HepG2 (cell line): ENCODE measurements around the gene GRAMD4. TPM values are rescaled to one million over a fixed set of nuclear protein-coding genes. Genes with fewer than 3 reads are reported as not detected.

Experiments used
- DR1 ChIP-seq: sonication (generic); formaldehyde crosslinking; IDR thresholded peaks from 2 replicates; pipeline ENCODE4 v1.8.0; 2021; ENCODE audit warnings: mild to moderate bottlenecking, missing genetic modification reagents, inconsistent platforms
- E2F5 ChIP-seq: sonication (generic); formaldehyde crosslinking; conservative IDR thresholded peaks from 2 replicates; pipeline ENCODE4 v1.4.0; 2020; ENCODE audit warnings: missing genetic modification reagents
- FOXO1 ChIP-seq: sonication (generic); formaldehyde crosslinking; IDR thresholded peaks from 2 replicates; pipeline ENCODE4 v1.4.0; 2020; ENCODE audit warnings: missing genetic modification reagents
- JUND ChIP-seq: sonication (generic); formaldehyde crosslinking; IDR thresholded peaks from 2 replicates; pipeline ENCODE4 v1.8.0; 2022; ENCODE audit warnings: mild to moderate bottlenecking, missing genetic modification reagents
- KLF9 ChIP-seq: IDR thresholded peaks from 2 replicates; pipeline ENCODE4 v1.6.1; 2016; ENCODE audit warnings: low read depth
- MTA3 ChIP-seq: sonication (generic); formaldehyde crosslinking; IDR thresholded peaks from 2 replicates; pipeline ENCODE4 v1.4.0; 2020; ENCODE audit warnings: missing genetic modification reagents
- POGZ ChIP-seq: sonication (generic); formaldehyde crosslinking; IDR thresholded peaks from 2 replicates; pipeline ENCODE4 v1.4.0; 2020; ENCODE audit warnings: mild to moderate bottlenecking, missing genetic modification reagents
- RARA ChIP-seq: IDR thresholded peaks from 2 replicates; pipeline ENCODE4 v1.6.1; 2016; ENCODE audit warnings: missing genetic modification reagents, missing compliant biosample characterization
- SALL2 ChIP-seq: sonication (generic); formaldehyde crosslinking; IDR thresholded peaks from 2 replicates; pipeline ENCODE4 v1.8.1; 2023; ENCODE audit warnings: mild to moderate bottlenecking, missing genetic modification reagents, inconsistent platforms
- TMF1 ChIP-seq: sonication (generic); formaldehyde crosslinking; IDR thresholded peaks from 2 replicates; pipeline ENCODE4 v1.8.1; 2022; ENCODE audit warnings: low read depth, missing genetic modification reagents
- TOPORS ChIP-seq: sonication (generic); formaldehyde crosslinking; IDR thresholded peaks from 2 replicates; pipeline ENCODE4 v1.8.0; 2023; ENCODE audit warnings: mild to moderate bottlenecking, missing genetic modification reagents
- U2AF1 ChIP-seq: fragments of 200-400 bp; formaldehyde crosslinking; optimal IDR thresholded peaks from 2 replicates; pipeline ENCODE3; 2017; ENCODE audit warnings: mild to moderate bottlenecking, low read depth, low read length
- ZFP90 ChIP-seq: sonication (generic); formaldehyde crosslinking; IDR thresholded peaks from 2 replicates; pipeline ENCODE4 v1.8.0; 2022; ENCODE audit warnings: missing genetic modification reagents, mild to moderate bottlenecking, inconsistent platforms, borderline replicate concordance
- ZNF781 ChIP-seq: sonication (generic); formaldehyde crosslinking; IDR thresholded peaks from 2 replicates; pipeline ENCODE4 v1.5.1; 2020; ENCODE audit warnings: borderline replicate concordance, mild to moderate bottlenecking, missing genetic modification reagents; ENCODE audit errors: not compliant biosample characterization
- ZSCAN21 ChIP-seq: sonication (generic); formaldehyde crosslinking; IDR thresholded peaks from 2 replicates; pipeline ENCODE4 v1.8.0; 2022; ENCODE audit warnings: mild to moderate bottlenecking, missing genetic modification reagents, moderate library complexity, borderline replicate concordance
- ZSCAN30 ChIP-seq: sonication (generic); formaldehyde crosslinking; IDR thresholded peaks from 2 replicates; pipeline ENCODE4 v1.5.0; 2020; ENCODE audit warnings: mild to moderate bottlenecking, missing genetic modification reagents
- polyA plus RNA-seq, 8 experiments: library from polyadenylated mRNA; depleted of rRNA in 3 of 8; stranded (reverse) in 7 of 8; unstranded in 1 of 8; fragments of >200 nt; fragmentation: Illumina TruSeq in 4 of 8; extraction: Trizol in 4 of 8; gene quantifications; 2 replicates each; pipeline versions ENCODE4 v1.2.1 to v1.2.3, GENCODE V29; 2011 to 2016; ENCODE audit warnings: low read depth in 4 of 8, missing spikeins in 1 of 8, mixed read lengths in 1 of 8; ENCODE audit not compliant: insufficient read depth in 1 of 8
- total RNA-seq, 5 experiments: library from RNA; depleted of rRNA; stranded (reverse); fragments of >200 nt; fragmentation: Illumina TruSeq; extraction: Trizol; gene quantifications; 2 replicates each; pipeline ENCODE4 v1.2.3, GENCODE V29; 2016; ENCODE audit warnings: low read depth in 1 of 5
- TF ChIP-seq, protein P1 (sequence below): sonication (generic); formaldehyde crosslinking; IDR thresholded peaks from 2 replicates; pipeline ENCODE4 v1.5.0; 2020; ENCODE audit warnings: mild to moderate bottlenecking, missing genetic modification reagents
- TF ChIP-seq, protein P2 (sequence below): sonication (generic); formaldehyde crosslinking; IDR thresholded peaks from 2 replicates; pipeline ENCODE4 v1.5.0; 2020; ENCODE audit warnings: missing genetic modification reagents
- TF ChIP-seq, protein P3 (sequence below): sonication (generic); formaldehyde crosslinking; IDR thresholded peaks from 2 replicates; pipeline ENCODE4 v1.8.0; 2022; ENCODE audit warnings: mild to moderate bottlenecking, missing genetic modification reagents, moderate library complexity
- TF ChIP-seq, protein P4 (sequence below): IDR thresholded peaks from 2 replicates; pipeline ENCODE4 v1.6.1; 2016; ENCODE audit warnings: low read depth, missing genetic modification reagents, missing compliant biosample characterization

GRAMD4 gene
- total and polyA plus RNA-seq, 2 of the 13 experiments (the other 11 are each of a cell fraction or from before 2014, with no cell fraction given): 15.2 to 15.7 TPM

- TF ChIP-seq, protein P1, sequence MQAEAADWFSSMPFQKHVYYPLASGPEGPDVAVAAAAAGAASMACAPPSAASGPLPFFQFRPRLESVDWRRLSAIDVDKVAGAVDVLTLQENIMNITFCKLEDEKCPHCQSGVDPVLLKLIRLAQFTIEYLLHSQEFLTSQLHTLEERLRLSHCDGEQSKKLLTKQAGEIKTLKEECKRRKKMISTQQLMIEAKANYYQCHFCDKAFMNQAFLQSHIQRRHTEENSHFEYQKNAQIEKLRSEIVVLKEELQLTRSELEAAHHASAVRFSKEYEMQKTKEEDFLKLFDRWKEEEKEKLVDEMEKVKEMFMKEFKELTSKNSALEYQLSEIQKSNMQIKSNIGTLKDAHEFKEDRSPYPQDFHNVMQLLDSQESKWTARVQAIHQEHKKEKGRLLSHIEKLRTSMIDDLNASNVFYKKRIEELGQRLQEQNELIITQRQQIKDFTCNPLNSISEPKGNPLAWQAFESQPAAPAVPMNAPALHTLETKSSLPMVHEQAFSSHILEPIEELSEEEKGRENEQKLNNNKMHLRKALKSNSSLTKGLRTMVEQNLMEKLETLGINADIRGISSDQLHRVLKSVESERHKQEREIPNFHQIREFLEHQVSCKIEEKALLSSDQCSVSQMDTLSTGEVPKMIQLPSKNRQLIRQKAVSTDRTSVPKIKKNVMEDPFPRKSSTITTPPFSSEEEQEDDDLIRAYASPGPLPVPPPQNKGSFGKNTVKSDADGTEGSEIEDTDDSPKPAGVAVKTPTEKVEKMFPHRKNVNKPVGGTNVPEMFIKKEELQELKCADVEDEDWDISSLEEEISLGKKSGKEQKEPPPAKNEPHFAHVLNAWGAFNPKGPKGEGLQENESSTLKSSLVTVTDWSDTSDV (CRISPR knock-in tag): no peak
- TF ChIP-seq, protein P2, sequence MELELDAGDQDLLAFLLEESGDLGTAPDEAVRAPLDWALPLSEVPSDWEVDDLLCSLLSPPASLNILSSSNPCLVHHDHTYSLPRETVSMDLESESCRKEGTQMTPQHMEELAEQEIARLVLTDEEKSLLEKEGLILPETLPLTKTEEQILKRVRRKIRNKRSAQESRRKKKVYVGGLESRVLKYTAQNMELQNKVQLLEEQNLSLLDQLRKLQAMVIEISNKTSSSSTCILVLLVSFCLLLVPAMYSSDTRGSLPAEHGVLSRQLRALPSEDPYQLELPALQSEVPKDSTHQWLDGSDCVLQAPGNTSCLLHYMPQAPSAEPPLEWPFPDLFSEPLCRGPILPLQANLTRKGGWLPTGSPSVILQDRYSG (CRISPR knock-in tag): no peak
- 0 out of 2 replicates have a peak, but pooled peaks have one; percentile 27 for TF ChIP-seq JUND (CRISPR knock-in tag)
- TF ChIP-seq E2F5: no peak
- no peak for TF ChIP-seq ZSCAN30 (CRISPR knock-in tag)
- no peak for TF ChIP-seq DR1 (CRISPR knock-in tag)
- peak; percentile 74; the same call in 1 of the 2 replicates for TF ChIP-seq ZFP90 (CRISPR knock-in tag)
- no peak for TF ChIP-seq KLF9 (CRISPR knock-in tag)
- TF ChIP-seq, protein P3, sequence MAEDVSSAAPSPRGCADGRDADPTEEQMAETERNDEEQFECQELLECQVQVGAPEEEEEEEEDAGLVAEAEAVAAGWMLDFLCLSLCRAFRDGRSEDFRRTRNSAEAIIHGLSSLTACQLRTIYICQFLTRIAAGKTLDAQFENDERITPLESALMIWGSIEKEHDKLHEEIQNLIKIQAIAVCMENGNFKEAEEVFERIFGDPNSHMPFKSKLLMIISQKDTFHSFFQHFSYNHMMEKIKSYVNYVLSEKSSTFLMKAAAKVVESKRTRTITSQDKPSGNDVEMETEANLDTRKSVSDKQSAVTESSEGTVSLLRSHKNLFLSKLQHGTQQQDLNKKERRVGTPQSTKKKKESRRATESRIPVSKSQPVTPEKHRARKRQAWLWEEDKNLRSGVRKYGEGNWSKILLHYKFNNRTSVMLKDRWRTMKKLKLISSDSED (CRISPR knock-in tag): no peak
- TF ChIP-seq TMF1 (CRISPR knock-in tag): no peak
- TF ChIP-seq RARA (CRISPR knock-in tag): peak; percentile 79
- TF ChIP-seq, protein P4, sequence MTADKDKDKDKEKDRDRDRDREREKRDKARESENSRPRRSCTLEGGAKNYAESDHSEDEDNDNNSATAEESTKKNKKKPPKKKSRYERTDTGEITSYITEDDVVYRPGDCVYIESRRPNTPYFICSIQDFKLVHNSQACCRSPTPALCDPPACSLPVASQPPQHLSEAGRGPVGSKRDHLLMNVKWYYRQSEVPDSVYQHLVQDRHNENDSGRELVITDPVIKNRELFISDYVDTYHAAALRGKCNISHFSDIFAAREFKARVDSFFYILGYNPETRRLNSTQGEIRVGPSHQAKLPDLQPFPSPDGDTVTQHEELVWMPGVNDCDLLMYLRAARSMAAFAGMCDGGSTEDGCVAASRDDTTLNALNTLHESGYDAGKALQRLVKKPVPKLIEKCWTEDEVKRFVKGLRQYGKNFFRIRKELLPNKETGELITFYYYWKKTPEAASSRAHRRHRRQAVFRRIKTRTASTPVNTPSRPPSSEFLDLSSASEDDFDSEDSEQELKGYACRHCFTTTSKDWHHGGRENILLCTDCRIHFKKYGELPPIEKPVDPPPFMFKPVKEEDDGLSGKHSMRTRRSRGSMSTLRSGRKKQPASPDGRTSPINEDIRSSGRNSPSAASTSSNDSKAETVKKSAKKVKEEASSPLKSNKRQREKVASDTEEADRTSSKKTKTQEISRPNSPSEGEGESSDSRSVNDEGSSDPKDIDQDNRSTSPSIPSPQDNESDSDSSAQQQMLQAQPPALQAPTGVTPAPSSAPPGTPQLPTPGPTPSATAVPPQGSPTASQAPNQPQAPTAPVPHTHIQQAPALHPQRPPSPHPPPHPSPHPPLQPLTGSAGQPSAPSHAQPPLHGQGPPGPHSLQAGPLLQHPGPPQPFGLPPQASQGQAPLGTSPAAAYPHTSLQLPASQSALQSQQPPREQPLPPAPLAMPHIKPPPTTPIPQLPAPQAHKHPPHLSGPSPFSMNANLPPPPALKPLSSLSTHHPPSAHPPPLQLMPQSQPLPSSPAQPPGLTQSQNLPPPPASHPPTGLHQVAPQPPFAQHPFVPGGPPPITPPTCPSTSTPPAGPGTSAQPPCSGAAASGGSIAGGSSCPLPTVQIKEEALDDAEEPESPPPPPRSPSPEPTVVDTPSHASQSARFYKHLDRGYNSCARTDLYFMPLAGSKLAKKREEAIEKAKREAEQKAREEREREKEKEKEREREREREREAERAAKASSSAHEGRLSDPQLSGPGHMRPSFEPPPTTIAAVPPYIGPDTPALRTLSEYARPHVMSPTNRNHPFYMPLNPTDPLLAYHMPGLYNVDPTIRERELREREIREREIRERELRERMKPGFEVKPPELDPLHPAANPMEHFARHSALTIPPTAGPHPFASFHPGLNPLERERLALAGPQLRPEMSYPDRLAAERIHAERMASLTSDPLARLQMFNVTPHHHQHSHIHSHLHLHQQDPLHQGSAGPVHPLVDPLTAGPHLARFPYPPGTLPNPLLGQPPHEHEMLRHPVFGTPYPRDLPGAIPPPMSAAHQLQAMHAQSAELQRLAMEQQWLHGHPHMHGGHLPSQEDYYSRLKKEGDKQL (CRISPR knock-in tag): peak; percentile 64; the same call in 1 of the 2 replicates
- TF ChIP-seq TOPORS (CRISPR knock-in tag): no peak
- no peak for TF ChIP-seq ZSCAN21 (CRISPR knock-in tag)
- peak; percentile 59; the same call in 1 of the 2 replicates for TF ChIP-seq FOXO1
- TF ChIP-seq MTA3 (CRISPR knock-in tag): no peak
- TF ChIP-seq POGZ (CRISPR knock-in tag): no peak
- peak; percentile 57 for TF ChIP-seq SALL2 (CRISPR knock-in tag)
- no peak for TF ChIP-seq ZNF781 (CRISPR knock-in tag)
- no peak for TF ChIP-seq U2AF1
Observed at GRCh38 chr22:46609175-46609690, 11.0 kb upstream of the GRAMD4 start (continued).
